HCT116 (cell line): ENCODE data around the gene NOL4L. TPM values are rescaled to one million over a fixed set of nuclear protein-coding genes. Genes with fewer than 3 reads are reported as not detected.

Experiments used
- ATAC-seq: fragments of 200-7000 bp; cut with Tn5 transposase; 2 replicates; pipeline ENCODE4 v1.9.1; 2020; ENCODE audit warnings: mild to moderate bottlenecking, moderate library complexity
- BruUV-seq: library from RNA; stranded (reverse); fragments of 400-500 nt; replicated peaks from 2 replicates; lab custom pipeline; 2021; lab: Mats Ljungman, UMichigan
- CTCF ChIA-PET: fragments of 300-600 bp; sonication (Branson Sonifier 250); formaldehyde crosslinking; loops from one replicate; lab custom pipeline; 2021; ENCODE audit warnings: antibody characterized with exemption; lab: Charles Lee
- POLR2A ChIA-PET: fragments of 300-600, 350-600 bp; sonication (Branson Sonifier 250); formaldehyde crosslinking; loops from one replicate; lab custom pipeline; 2021; ENCODE audit warnings: antibody characterized with exemption; lab: Charles Lee
- RAD21 ChIA-PET, 2 experiments: fragments of 300-600 bp; sonication (Branson Sonifier 250); formaldehyde crosslinking; loops; one replicate each; lab custom pipeline; 2023; ENCODE audit warnings: low total read pairs in 2 of 2; ENCODE audit not compliant: uncharacterized antibody in 2 of 2, unreplicated experiment in 2 of 2, low non-redundant PET in 1 of 2; lab: Charles Lee
- DNase-seq: peaks from one replicate; pipeline ENCODE4 v3.0.0-alpha.2; 2010; ENCODE audit warnings: low read depth, low spot score
- H2AFZ ChIP-seq: fragments of 200-600 bp; shearing (Covaris generic), sonication (generic); 2 replicates; pipeline ENCODE4 v1.6.1; 2017; ENCODE audit warnings: low read depth, mixed run types, mixed read lengths, antibody characterized with exemption, low read length; ENCODE audit not compliant: poor library complexity, severe bottlenecking
- H3K27ac ChIP-seq: 2 replicates; pipeline ENCODE4 v1.5.1; 2012; ENCODE audit warnings: low read depth, low read length
- H3K27me3 ChIP-seq: fragments of 200-600 bp; sonication (generic); 2 replicates; pipeline ENCODE4 v1.6.1; 2016; ENCODE audit warnings: mixed run types, low read length, mixed read lengths; ENCODE audit not compliant: insufficient read depth
- H3K36me3 ChIP-seq, 2 experiments: fragments of 200-500 bp in 1 of 2; fragments of 200-600 bp in 1 of 2; sonication (Bioruptor generic) in 1 of 2; sonication (generic) in 1 of 2; 2 replicates each; pipeline versions ENCODE4 v1.5.1 to v1.6.1; 2014 to 2016; ENCODE audit warnings: low read length in 2 of 2, inconsistent platforms in 1 of 2, mixed read lengths in 1 of 2, mixed run types in 1 of 2; ENCODE audit not compliant: insufficient read depth in 2 of 2, control insufficient read depth in 1 of 2
- H3K4me1 ChIP-seq, 2 experiments: fragments of 200-600 bp in 1 of 2; sonication (generic) in 1 of 2; 2 replicates each; pipeline versions ENCODE4 v1.5.1 to v1.6.1; 2012 to 2017; ENCODE audit warnings: low read length in 2 of 2, inconsistent platforms in 1 of 2, mild to moderate bottlenecking in 1 of 2, mixed read lengths in 1 of 2, mixed run types in 1 of 2, moderate library complexity in 1 of 2; ENCODE audit not compliant: insufficient read depth in 2 of 2, control insufficient read depth in 1 of 2
- H3K4me2 ChIP-seq: fragments of 200-600 bp; sonication (generic); 2 replicates; pipeline ENCODE4 v1.6.1; 2017; ENCODE audit warnings: mixed run types, low read length, mixed read lengths
- H3K4me3 ChIP-seq, 2 experiments: fragments of 200-600 bp in 1 of 2; sonication (generic) in 1 of 2; replicated peaks in 1 of 2; 2 replicates each; pipeline ENCODE4 v1.5.1; 2011 to 2016; ENCODE audit warnings: low read length in 2 of 2, control low read depth in 1 of 2, low read depth in 1 of 2, mild to moderate bottlenecking in 1 of 2, mixed read lengths in 1 of 2, mixed run types in 1 of 2
- H3K79me2 ChIP-seq: fragments of 200-600 bp; sonication (generic); 2 replicates; pipeline ENCODE4 v1.6.1; 2017; ENCODE audit warnings: mild to moderate bottlenecking, mixed run types, low read length, moderate library complexity, mixed read lengths; ENCODE audit not compliant: insufficient read depth
- H3K9ac ChIP-seq: fragments of 200-600 bp; sonication (generic); 2 replicates; pipeline ENCODE4 v1.6.1; 2016; ENCODE audit warnings: low read length, mixed read lengths
- H3K9me2 ChIP-seq: fragments of 200-600 bp; sonication (generic), shearing (Covaris generic); 2 replicates; pipeline ENCODE4 v1.6.1; 2017; ENCODE audit warnings: mixed run types, mild to moderate bottlenecking, moderate library complexity; ENCODE audit not compliant: insufficient read depth
- H3K9me3 ChIP-seq, 2 experiments: fragments of 200-500 bp in 1 of 2; fragments of 200-600 bp in 1 of 2; sonication (Bioruptor generic) in 1 of 2; sonication (generic) in 1 of 2; 2 replicates each; pipeline ENCODE4 v1.6.1; 2014 to 2017; ENCODE audit warnings: low read length in 2 of 2, mixed read lengths in 2 of 2, inconsistent platforms in 1 of 2, low read depth in 1 of 2, mild to moderate bottlenecking in 1 of 2, mixed run types in 1 of 2, moderate library complexity in 1 of 2; ENCODE audit not compliant: control insufficient read depth in 1 of 2, insufficient read depth in 1 of 2
- H4K20me1 ChIP-seq: fragments of 200-600 bp; sonication (generic), shearing (Covaris generic); 2 replicates; pipeline ENCODE4 v1.6.1; 2017; ENCODE audit warnings: mixed run types, mild to moderate bottlenecking, moderate library complexity; ENCODE audit not compliant: insufficient read depth
- CBX3 ChIP-seq: IDR thresholded peaks from 2 replicates; pipeline ENCODE4 v1.6.1; 2012; ENCODE audit warnings: low read depth
- CEBPB ChIP-seq: IDR thresholded peaks from 2 replicates; pipeline ENCODE4 v1.6.1; 2012; ENCODE audit warnings: low read depth
- EGR1 ChIP-seq: IDR thresholded peaks from 2 replicates; pipeline ENCODE4 v1.6.1; 2012; ENCODE audit warnings: low read depth
- ELF1 ChIP-seq: IDR thresholded peaks from 2 replicates; pipeline ENCODE4 v1.6.1; 2012; ENCODE audit warnings: low read depth, borderline replicate concordance
- EZH2phosphoT487 ChIP-seq: fragments of 200-600 bp; IDR thresholded peaks from 2 replicates; pipeline ENCODE4 v1.6.1; 2018; ENCODE audit warnings: antibody characterized with exemption, borderline replicate concordance
- POLR2A ChIP-seq: IDR thresholded peaks from 2 replicates; pipeline ENCODE4 v1.7.0; 2011; ENCODE audit warnings: borderline replicate concordance; ENCODE audit not compliant: insufficient read depth, insufficient read length; ENCODE audit errors: extremely low read depth
- POLR2AphosphoS5 ChIP-seq: IDR thresholded peaks from 2 replicates; pipeline ENCODE4 v1.6.1; 2011; ENCODE audit warnings: mild to moderate bottlenecking, low read depth, low read length, moderate library complexity
- RAD21 ChIP-seq: IDR thresholded peaks from 2 replicates; pipeline ENCODE4 v1.6.1; 2012; ENCODE audit warnings: low read depth, mild to moderate bottlenecking
- SP1 ChIP-seq: IDR thresholded peaks from 2 replicates; pipeline ENCODE4 v1.6.1; 2012; ENCODE audit warnings: low read depth
- YY1 ChIP-seq: IDR thresholded peaks from 2 replicates; pipeline ENCODE4 v1.6.1; 2011; ENCODE audit warnings: low read length, low read depth, moderate library complexity, mild to moderate bottlenecking; ENCODE audit not compliant: insufficient replicate concordance; ENCODE audit errors: extremely low read depth
- ZNF274 ChIP-seq: fragments of 200-500 bp; sonication (Bioruptor generic); IDR thresholded peaks from 2 replicates; pipeline ENCODE4 v1.6.1; 2014; ENCODE audit warnings: mild to moderate bottlenecking, low read depth, low read length, inconsistent platforms
- intact Hi-C: fragments of 100-400 bp; cut with micrococcal nuclease; formaldehyde crosslinking; loops from 2 replicates; pipeline ENCODE4 v1.10.0; 2022
- total RNA-seq: library from RNA; stranded (reverse); gene quantifications from one replicate; pipeline ENCODE4 v1.2.1, GENCODE V29; 2021; ENCODE audit not compliant: unreplicated experiment
- TF ChIP-seq, protein P1 (sequence below): IDR thresholded peaks from 2 replicates; pipeline ENCODE4 v1.6.1; 2012

The NOL4L gene
- total RNA-seq, 1 experiment from 2014 or later, result 5.9 TPM

DNA sequence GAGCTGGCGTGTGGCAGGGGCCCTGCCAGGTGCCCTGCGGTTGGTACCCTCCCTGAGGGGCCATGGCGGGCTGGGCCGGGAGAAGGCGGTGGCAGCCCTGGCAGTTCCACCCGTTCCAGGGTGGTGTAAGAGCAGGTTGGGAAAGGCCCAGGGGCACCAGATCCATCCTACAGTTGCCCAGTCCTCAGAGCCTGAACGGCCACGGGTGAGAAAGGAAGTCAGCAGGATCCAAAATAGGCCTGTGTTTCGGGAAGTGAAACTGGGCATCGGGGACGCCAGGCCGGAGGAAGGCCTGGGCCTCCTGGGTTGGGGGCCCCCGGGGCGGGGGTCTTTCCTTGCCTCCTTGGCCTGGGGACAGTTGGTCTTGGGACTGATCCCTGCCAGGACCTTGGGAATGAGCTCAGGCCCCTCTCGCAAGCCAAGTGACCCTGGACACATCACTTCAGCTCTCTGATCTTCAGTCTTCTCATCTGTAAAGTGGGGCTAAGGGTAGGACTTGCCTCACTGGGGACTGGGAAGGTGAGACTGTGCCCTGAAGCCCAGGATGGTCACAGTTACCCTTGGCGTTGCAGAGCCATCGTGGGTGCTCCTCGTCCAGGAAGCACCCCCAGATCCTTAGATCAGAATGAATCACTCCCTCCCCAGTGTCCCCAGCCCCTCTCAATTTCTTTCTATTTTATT lies 18.1 kb upstream of the NOL4L start:
- no peak overlapping the region for H3K4me3 ChIP-seq
- no peaks in the 10 kb centered on the region for H3K79me2 ChIP-seq
- BruUV-seq, result no TSS peak
- RAD21 ChIA-PET, result no interaction called here
- H3K9me3 ChIP-seq, result no peaks in the 10 kb centered on the region
- 0 out of 4 replicates have a peak, but pooled peaks cover 0 to 4% of the 10 kb centered on the region in 2 experiments for H3K4me1 ChIP-seq
- no peak overlapping the region for H2AFZ ChIP-seq
- POLR2A ChIA-PET, result no interaction called here
- no peak overlapping the region for H3K9ac ChIP-seq
- ATAC-seq (no peak), DNase-seq (no peak)
- CTCF ChIA-PET, result no interaction called here
- H3K4me2 ChIP-seq, result no peak overlapping the region
- H3K9me2 ChIP-seq, result no peaks in the 10 kb centered on the region
- H3K27me3 ChIP-seq, result no peaks in the 10 kb centered on the region
- TF ChIP-seq ELF1 (no peak), RAD21 (no peak), YY1 (no peak), POLR2AphosphoS5 (no peak), CBX3 (no peak), ZNF274 (no peak)
- no peak overlapping the region for H3K27ac ChIP-seq
- intact Hi-C loops, result no loop called here
- H4K20me1 ChIP-seq, result no peaks in the 10 kb centered on the region
- no peaks in the 10 kb centered on the region for H3K36me3 ChIP-seq

DNA sequence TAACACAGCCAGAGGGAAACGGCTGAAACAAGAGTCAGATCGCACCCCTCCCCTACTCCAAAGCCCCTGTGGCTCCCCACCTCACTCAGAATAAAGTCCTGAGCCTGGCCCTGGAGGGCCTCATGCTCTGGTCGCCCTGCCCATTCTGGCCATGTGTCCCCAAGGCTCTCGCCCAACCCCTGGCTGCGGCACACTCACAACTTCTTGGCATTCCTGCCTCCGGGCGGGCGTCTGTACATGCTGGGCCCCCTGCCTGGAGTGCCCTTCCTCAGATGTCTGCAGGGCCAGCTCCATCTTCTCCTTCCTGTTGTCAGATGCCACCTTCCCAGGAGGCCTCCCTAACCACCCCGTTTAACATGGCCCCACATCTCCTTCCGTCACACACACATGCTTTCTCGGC lies 17.1 kb upstream of the NOL4L start:
- no TSS peak for BruUV-seq
- Histone ChIP-seq H3K27ac (no peak overlapping the region), H3K27me3 (no peaks in the 10 kb centered on the region), H2AFZ (no peak overlapping the region), H3K4me1 (0 out of 4 replicates have a peak, but pooled peaks cover 0 to 4% of the 10 kb centered on the region in 2 experiments), H3K79me2 (no peaks in the 10 kb centered on the region), H3K4me3 (no peak overlapping the region), H3K36me3 (no peaks in the 10 kb centered on the region), H3K4me2 (no peak overlapping the region), H3K9me3 (no peaks in the 10 kb centered on the region), H4K20me1 (no peaks in the 10 kb centered on the region), H3K9ac (no peak overlapping the region), H3K9me2 (no peaks in the 10 kb centered on the region)
- intact Hi-C loops, result no loop called here
- ChIA-PET POLR2A (no interaction called here), RAD21 (no interaction called here), CTCF (no interaction called here)
- DNase-seq (no peak), ATAC-seq (no peak)
- TF ChIP-seq EGR1 (no peak), SP1 (no peak), CEBPB (no peak), EZH2phosphoT487 (no peak), POLR2A (no peak)
- TF ChIP-seq, protein P1, sequence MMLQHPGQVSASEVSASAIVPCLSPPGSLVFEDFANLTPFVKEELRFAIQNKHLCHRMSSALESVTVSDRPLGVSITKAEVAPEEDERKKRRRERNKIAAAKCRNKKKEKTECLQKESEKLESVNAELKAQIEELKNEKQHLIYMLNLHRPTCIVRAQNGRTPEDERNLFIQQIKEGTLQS, result no peak
